ENCODE measurements around the gene ACBD7. TPM values are rescaled to one million over a fixed set of nuclear protein-coding genes. Genes with fewer than 3 reads are reported as not detected.

Gene ACBD7
- total RNA-seq, 4 donors from 2014 or later, result 0.37 to 12.2 TPM; not detected in 2

- TF ChIP-seq, protein P1, sequence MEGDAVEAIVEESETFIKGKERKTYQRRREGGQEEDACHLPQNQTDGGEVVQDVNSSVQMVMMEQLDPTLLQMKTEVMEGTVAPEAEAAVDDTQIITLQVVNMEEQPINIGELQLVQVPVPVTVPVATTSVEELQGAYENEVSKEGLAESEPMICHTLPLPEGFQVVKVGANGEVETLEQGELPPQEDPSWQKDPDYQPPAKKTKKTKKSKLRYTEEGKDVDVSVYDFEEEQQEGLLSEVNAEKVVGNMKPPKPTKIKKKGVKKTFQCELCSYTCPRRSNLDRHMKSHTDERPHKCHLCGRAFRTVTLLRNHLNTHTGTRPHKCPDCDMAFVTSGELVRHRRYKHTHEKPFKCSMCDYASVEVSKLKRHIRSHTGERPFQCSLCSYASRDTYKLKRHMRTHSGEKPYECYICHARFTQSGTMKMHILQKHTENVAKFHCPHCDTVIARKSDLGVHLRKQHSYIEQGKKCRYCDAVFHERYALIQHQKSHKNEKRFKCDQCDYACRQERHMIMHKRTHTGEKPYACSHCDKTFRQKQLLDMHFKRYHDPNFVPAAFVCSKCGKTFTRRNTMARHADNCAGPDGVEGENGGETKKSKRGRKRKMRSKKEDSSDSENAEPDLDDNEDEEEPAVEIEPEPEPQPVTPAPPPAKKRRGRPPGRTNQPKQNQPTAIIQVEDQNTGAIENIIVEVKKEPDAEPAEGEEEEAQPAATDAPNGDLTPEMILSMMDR (IDR thresholded peaks at IDR 0.05), result no peak
- TF ChIP-seq POLR2A (IDR thresholded peaks at IDR 0.05), result no peak
- intact Hi-C loops (cut with DNase I; ENCODE audit: low total_unique reads), result no loop called here
- no peak overlapping the region for H3K27ac ChIP-seq
- no peaks in the 10 kb centered on the region for H3K9me3 ChIP-seq
- H3K4me3 ChIP-seq, result no peak overlapping the region
- H3K27me3 ChIP-seq, result no peaks in the 10 kb centered on the region
- no peak for DNase-seq
- no peaks in the 10 kb centered on the region for H3K36me3 ChIP-seq
- no peaks in the 10 kb centered on the region for H3K4me1 ChIP-seq
Observed at GRCh38 chr10:15092855-15093408, 4.4 kb upstream of the ACBD7 start.

DNA sequence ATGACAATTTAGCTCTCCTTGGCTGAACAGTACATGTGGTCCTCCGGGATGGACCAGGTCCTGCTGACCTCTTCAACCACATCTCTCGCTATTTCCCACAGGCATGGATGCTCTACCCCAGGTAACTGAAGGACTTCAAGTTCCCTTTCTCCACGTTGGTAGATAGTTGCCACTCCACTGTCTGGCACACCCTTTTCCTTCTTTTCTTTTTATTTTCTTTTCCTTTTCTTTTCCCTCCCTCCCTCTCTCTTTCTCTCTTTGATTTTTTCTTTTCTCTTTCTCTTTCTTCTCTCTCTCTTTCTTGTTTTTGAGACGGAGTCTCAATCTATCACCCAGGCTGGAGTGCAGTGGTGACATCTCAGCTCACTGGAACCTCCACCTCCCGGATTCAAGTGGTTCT lies 2.8 kb upstream of the ACBD7 start:
- no peaks in the 10 kb centered on the region for H3K4me1 ChIP-seq
- H3K36me3 ChIP-seq, result no peaks in the 10 kb centered on the region
- no peak for TF ChIP-seq POLR2A (IDR thresholded peaks at IDR 0.05)
- TF ChIP-seq, protein P1 (IDR thresholded peaks at IDR 0.05), result no peak
- H3K4me3 ChIP-seq, result no peak overlapping the region
- no peak overlapping the region for H3K27ac ChIP-seq
- no peak for DNase-seq
- no peaks in the 10 kb centered on the region for H3K9me3 ChIP-seq
- intact Hi-C loops (cut with DNase I; ENCODE audit: low total_unique reads), result no loop called here
- H3K27me3 ChIP-seq, result no peaks in the 10 kb centered on the region

DNA sequence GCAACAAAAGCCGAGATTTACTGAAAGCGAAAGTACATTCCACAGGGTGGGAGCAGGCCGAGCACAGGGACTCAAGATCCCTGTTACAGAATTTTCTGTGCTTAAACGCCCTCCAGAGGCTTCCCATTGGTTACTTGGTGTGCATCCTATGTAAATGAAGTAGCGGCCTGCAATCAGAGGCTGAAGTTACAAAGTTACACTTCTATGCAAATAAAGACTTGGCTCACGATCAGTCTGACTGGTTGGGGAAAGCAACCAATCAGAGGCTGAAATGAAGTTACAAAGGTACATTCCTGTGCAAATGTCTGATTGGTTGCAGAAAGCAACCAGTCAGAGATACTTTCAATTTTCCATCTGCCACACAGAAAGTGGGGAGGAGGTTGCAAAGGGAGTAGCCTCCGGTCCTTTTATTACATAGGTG lies 4.1 kb downstream of the ACBD7 start:
- DNase-seq, result peak; percentile 35 to 75
- Histone ChIP-seq H3K27ac (peak overlapping the region; percentile 64 to 77), H3K9me3 (no peaks in the 10 kb centered on the region), H3K27me3 (no peaks in the 10 kb centered on the region), H3K36me3 (no peaks in the 10 kb centered on the region), H3K4me3 (peak overlapping the region; percentile 38 to 56), H3K4me1 (no peaks in the 10 kb centered on the region)
- intact Hi-C loops (cut with DNase I; ENCODE audit: low total_unique reads), result no loop called here
- TF ChIP-seq, protein P1 (IDR thresholded peaks at IDR 0.05), result peak in 1 of 4 experiments; percentile 20
- TF ChIP-seq POLR2A (IDR thresholded peaks at IDR 0.05), result no peak

GRCh38 chr10:15083674-15084501 lies 4.7 kb downstream of the ACBD7 start:
- Histone ChIP-seq H3K4me1 (no peaks in the 10 kb centered on the region), H3K27ac (peak overlapping the region; percentile 64 to 77), H3K36me3 (no peaks in the 10 kb centered on the region), H3K9me3 (no peaks in the 10 kb centered on the region), H3K4me3 (peak overlapping the region; percentile 38 to 56), H3K27me3 (no peaks in the 10 kb centered on the region)
- intact Hi-C loops (cut with DNase I; ENCODE audit: low total_unique reads), result no loop called here
- DNase-seq, result no peak
- TF ChIP-seq POLR2A (IDR thresholded peaks at IDR 0.05), result no peak
- TF ChIP-seq, protein P1 (IDR thresholded peaks at IDR 0.05), result no peak

DNA sequence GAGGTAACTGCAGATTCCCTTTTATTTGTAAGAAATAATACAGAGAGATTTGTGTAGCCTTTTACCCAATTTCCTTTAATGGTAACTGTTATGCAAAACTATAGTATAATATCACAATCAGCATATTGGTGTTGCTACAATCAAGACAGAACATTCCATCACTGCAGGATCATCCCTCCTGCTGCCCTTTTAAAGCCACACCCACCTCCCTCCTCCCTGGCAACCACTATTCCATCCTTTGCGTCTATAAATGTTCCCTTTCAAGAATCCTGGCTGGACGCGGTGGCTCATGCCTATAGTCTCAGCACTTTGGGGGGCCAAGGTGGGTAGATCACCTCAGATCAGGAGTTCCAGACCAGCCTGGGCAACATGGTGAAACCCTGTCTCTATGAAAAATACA lies 13.2 kb downstream of the ACBD7 start:
- Histone ChIP-seq H3K27me3 (no peaks in the 10 kb centered on the region), H3K9me3 (no peaks in the 10 kb centered on the region), H3K4me1 (no peaks in the 10 kb centered on the region), H3K27ac (no peak overlapping the region), H3K4me3 (no peak overlapping the region), H3K36me3 (no peaks in the 10 kb centered on the region)
- intact Hi-C loops (cut with DNase I; ENCODE audit: low total_unique reads), result no loop called here
- no peak for DNase-seq
- TF ChIP-seq, protein P1 (IDR thresholded peaks at IDR 0.05), result no peak
- no peak for TF ChIP-seq POLR2A (IDR thresholded peaks at IDR 0.05)

Measured in uterus (tissue), 4 donors.